Measurements from ENCODE around the gene NDST4. TPM values are rescaled to one million over a fixed set of nuclear protein-coding genes. Genes with fewer than 3 reads are reported as not detected.

NDST4 gene
- total and polyA plus RNA-seq, 2 of the 4 experiments (the other 2 are of a cell fraction), result not detected

DNA sequence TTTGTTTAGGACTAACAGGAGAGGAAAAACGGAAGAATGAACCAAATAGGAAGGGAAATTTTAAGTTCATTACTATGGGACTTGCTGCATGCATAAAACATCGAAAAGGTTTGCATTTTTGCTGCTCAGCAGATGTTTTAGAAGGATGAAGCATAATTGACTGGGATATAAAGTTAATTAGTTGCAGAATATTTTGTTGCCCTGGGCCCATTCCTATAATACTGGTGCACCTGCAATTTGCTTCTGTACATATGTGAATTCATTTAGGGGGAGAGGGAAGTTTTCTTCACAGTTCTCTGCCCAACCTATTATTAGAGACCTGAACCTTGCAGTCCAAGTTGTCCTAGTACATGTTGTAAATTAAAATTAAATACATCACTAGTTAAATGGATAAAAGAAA, 282.8 kb downstream of the NDST4 start:
- WGBS, 2 experiments (ENCODE audit: extremely low coverage in 2 of 2, insufficient read length in 1 of 2), result 40% methylated on average over 1 of the region's 2 CpGs; no CpG with 5 or more reads in 1 of the 2 experiments
- Histone ChIP-seq H2AFZ (replicated peaks; ENCODE audit: low read length, poor library complexity) (no peak overlapping the region), H3K4ac (ENCODE audit: low read depth, low read length) (no peak overlapping the region), H3K9ac (ENCODE audit: low read depth, low read length) (no peak overlapping the region), H3K23ac (ENCODE audit: low read depth, low read length) (no peak overlapping the region), H3K27me3 (ENCODE audit: control insufficient read depth, insufficient read depth, low read length) (no peaks in the 10 kb centered on the region), H2AK9ac (replicated peaks; ENCODE audit: low read depth, low read length, poor library complexity) (no peak overlapping the region), H3K18ac (ENCODE audit: low read depth, low read length) (no peak overlapping the region), H3K4me2 (ENCODE audit: low read depth, low read length) (no peak overlapping the region), H3K56ac (ENCODE audit: extremely low read depth, insufficient read depth, low read length) (no peak overlapping the region), H3K4me1 (ENCODE audit: control insufficient read depth, insufficient read depth, low read length) (no peaks in the 10 kb centered on the region), H2BK120ac (ENCODE audit: low read depth, low read length) (no peak overlapping the region), H3K4me3 (ENCODE audit: insufficient read depth, low read depth, low read length) (no peak overlapping the region), H2BK5ac (ENCODE audit: low read depth, low read length, poor library complexity, severe bottlenecking) (no peak overlapping the region), H3K9me3 (ENCODE audit: control insufficient read depth, insufficient read depth, low read length) (no peaks in the 10 kb centered on the region), H2BK20ac (ENCODE audit: low read depth, low read length) (no peak overlapping the region), H2BK15ac (ENCODE audit: low read depth, low read length) (no peak overlapping the region), H2AK5ac (ENCODE audit: low read depth, low read length) (no peak overlapping the region), H3K27ac (ENCODE audit: insufficient read depth, low read length) (no peak overlapping the region), H3K79me1 (ENCODE audit: low read depth in 1 of 2, low read length in 2 of 2) (no peaks in the 10 kb centered on the region), H3K36me3 (ENCODE audit: control insufficient read depth, insufficient read depth, low read length) (no peaks in the 10 kb centered on the region), H4K5ac (ENCODE audit: low read depth, low read length) (no peak overlapping the region), H4K8ac (ENCODE audit: low read depth in 2 of 2, low read length in 2 of 2) (no peak overlapping the region), H3K14ac (replicated peaks; ENCODE audit: low read depth, low read length) (no peak overlapping the region), H4K91ac (ENCODE audit: insufficient read depth, low read depth, low read length) (no peak overlapping the region), H3K9me1 (ENCODE audit: insufficient read depth, low read length) (no peaks in the 10 kb centered on the region), H4K20me1 (ENCODE audit: insufficient read depth, low read length) (no peaks in the 10 kb centered on the region)
- DNase-seq, result no peak
- ATAC-seq (ENCODE audit: low read depth), result no peak
- POLR2A ChIA-PET (ENCODE audit: unreplicated experiment), result no interaction called here
- dilution Hi-C loops (cut with HindIII; ENCODE audit: low sequenced_read_pairs, unreplicated experiment) (no loop called here), intact Hi-C loops (cut with micrococcal nuclease) (no loop called here), in situ Hi-C loops (cut with MboI; ENCODE audit: low sequenced_read_pairs) (no loop called here)
- no TSS peak for BruUV-seq (replicated peaks)
- CTCF ChIA-PET, result interaction anchor here (1.4 kb wide), 1 partner anchor 22 kb away, joined by 4 read pairs; no protein-coding TSS in a partner anchor
- TF ChIP-seq, protein P1, sequence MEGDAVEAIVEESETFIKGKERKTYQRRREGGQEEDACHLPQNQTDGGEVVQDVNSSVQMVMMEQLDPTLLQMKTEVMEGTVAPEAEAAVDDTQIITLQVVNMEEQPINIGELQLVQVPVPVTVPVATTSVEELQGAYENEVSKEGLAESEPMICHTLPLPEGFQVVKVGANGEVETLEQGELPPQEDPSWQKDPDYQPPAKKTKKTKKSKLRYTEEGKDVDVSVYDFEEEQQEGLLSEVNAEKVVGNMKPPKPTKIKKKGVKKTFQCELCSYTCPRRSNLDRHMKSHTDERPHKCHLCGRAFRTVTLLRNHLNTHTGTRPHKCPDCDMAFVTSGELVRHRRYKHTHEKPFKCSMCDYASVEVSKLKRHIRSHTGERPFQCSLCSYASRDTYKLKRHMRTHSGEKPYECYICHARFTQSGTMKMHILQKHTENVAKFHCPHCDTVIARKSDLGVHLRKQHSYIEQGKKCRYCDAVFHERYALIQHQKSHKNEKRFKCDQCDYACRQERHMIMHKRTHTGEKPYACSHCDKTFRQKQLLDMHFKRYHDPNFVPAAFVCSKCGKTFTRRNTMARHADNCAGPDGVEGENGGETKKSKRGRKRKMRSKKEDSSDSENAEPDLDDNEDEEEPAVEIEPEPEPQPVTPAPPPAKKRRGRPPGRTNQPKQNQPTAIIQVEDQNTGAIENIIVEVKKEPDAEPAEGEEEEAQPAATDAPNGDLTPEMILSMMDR (conservative IDR thresholded peaks at IDR 0.05; ENCODE audit: low read depth, low read length), result no peak
- no peak for TF ChIP-seq BHLHE40 (IDR thresholded peaks at IDR 0.05; ENCODE audit: low read depth, low read length)
- TF ChIP-seq SMC3 (IDR thresholded peaks at IDR 0.05; ENCODE audit: low read depth, low read length), result no peak
